ENCODE measurements around the gene NIPAL3. TPM values are rescaled to one million over a fixed set of nuclear protein-coding genes. Genes with fewer than 3 reads are reported as not detected.

Gene NIPAL3
- total RNA-seq, 4 donors from 2014 or later: 22.3 to 45.7 (median 35.6) TPM

- WGBS, 2 donors (ENCODE audit: low coverage in 1 of 2): 29 to 50% methylated on average over 4 to 9 of the region's 16 CpGs
- TF ChIP-seq POLR2A (IDR thresholded peaks at IDR 0.05) (no peak), CTCF (IDR thresholded peaks at IDR 0.05) (no peak), POLR2AphosphoS5 (IDR thresholded peaks at IDR 0.05) (no peak), EP300 (IDR thresholded peaks at IDR 0.05) (no peak)
- peak overlapping the region in 1 of 2 donors; percentile 82 for H3K4me3 ChIP-seq
- peaks cover 6% of the 10 kb centered on the region for H3K27me3 ChIP-seq
- H3K9me3 ChIP-seq: no peaks in the 10 kb centered on the region
- ATAC-seq: no peak
- H3K27ac ChIP-seq: peak overlapping the region in 2 of 4 donors; percentile 87 to 88
- peaks cover 0 to 27% (median 0%) of the 10 kb centered on the region in 3 donors for H3K4me1 ChIP-seq
- H3K36me3 ChIP-seq: no peaks in the 10 kb centered on the region
These were observed 85.9 kb downstream of the NIPAL3 start for GRCh38 chr1:24501371-24502064.

DNA sequence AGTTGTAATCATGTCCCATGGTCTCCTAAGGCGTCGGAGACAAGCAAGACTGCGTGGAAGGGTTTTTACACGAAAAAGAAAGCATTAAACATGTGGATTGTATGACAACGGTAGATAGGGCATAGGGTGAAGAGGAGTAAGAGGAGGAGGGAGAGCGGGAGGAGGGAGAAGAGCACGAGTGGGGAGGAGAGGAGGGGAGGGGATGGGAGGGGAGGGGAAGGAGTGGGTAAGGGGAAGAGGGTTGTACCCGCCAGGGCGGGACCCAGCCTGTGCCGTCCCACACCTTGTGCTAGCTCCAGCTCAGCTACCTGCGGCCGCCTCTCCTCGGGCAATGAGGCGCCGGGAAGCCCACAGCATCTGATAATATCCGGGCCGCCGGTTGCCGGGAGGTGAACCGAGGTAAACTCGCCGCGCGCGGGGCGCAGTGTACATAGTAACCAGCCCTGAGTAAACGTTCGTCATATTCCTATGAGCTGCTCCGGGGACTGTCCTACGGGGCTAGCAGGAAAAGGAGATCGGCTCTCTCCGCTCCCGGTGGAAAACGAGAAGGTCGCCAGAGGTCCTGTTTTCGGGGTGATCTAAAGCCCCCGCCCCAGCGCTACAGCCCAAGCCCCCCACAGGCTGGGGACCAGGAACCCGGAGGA, 86.6 kb downstream of the NIPAL3 start:
- Histone ChIP-seq H3K4me1 (peaks cover 0 to 27% (median 0%) of the 10 kb centered on the region in 3 donors), H3K27ac (peak overlapping the region; percentile 19 to 88 (median 81)), H3K27me3 (no peaks in the 10 kb centered on the region), H3K36me3 (no peaks in the 10 kb centered on the region), H3K4me3 (peak overlapping the region; percentile 75 to 82), H3K9me3 (no peaks in the 10 kb centered on the region)
- peak; percentile 81 for ATAC-seq
- TF ChIP-seq POLR2A (IDR thresholded peaks at IDR 0.05) (no peak), POLR2AphosphoS5 (IDR thresholded peaks at IDR 0.05) (peak; percentile 59)
- WGBS, 2 donors (ENCODE audit: low coverage in 1 of 2): 3 to 16% methylated on average over 5 to 31 of the region's 39 CpGs

DNA sequence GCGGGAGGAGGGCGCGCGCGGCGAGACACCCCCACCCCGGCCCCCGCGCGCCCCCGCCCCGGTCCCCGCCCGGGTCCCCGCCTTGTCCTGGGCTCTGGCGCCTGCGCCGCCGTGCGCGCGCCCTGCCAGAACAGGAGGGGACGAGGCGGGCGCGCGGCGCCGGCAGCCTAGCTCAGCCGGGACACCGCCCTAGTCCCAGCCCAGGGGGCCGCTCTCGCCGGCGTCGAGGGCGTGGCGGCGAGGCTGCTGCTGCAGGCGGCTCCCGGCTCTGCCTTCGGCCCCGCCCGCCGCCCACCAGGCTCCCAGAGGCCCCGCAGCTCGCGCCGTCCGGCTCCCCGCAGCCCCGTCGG, 87.1 kb downstream of the NIPAL3 start, which contains the start of gene RCAN3:
RCAN3 (plus strand) TSS at position 128 of the 350 bp plus-strand sequence. CDS start 11,537 bp downstream, outside the sequence.
- H3K27ac ChIP-seq: peak within 1 kb of the TSS; percentile 19 to 88 (median 81)
- WGBS, 2 donors (ENCODE audit: low coverage in 1 of 2): no CpG with 5 or more reads among the region's 53 CpGs
- TF ChIP-seq POLR2AphosphoS5 (IDR thresholded peaks at IDR 0.05): no peak
- H3K9me3 ChIP-seq: no peaks in the 10 kb centered on the region
- no peaks in the 10 kb centered on the region for H3K36me3 ChIP-seq
- no peaks in the 10 kb centered on the region for H3K27me3 ChIP-seq
- peaks cover 0 to 27% (median 0%) of the 10 kb centered on the region in 3 donors for H3K4me1 ChIP-seq
- H3K4me3 ChIP-seq: peak within 1 kb of the TSS; percentile 75 to 82
- ATAC-seq: peak; percentile 95

GRCh38 chr1:24503059-24503751, 87.6 kb downstream of the NIPAL3 start:
- peak overlapping the region in 3 of 4 donors; percentile 75 to 88 (median 87) for H3K27ac ChIP-seq
- 11 to 25% methylated on average over 9 to 33 of the region's 53 CpGs for WGBS, 2 donors (ENCODE audit: low coverage in 1 of 2)
- ATAC-seq: no peak
- H3K4me3 ChIP-seq: peak overlapping the region; percentile 75 to 82
- H3K4me1 ChIP-seq: peaks cover 0 to 27% (median 0%) of the 10 kb centered on the region in 3 donors
- H3K27me3 ChIP-seq: no peaks in the 10 kb centered on the region
- TF ChIP-seq CTCF (IDR thresholded peaks at IDR 0.05) (no peak), EP300 (IDR thresholded peaks at IDR 0.05) (no peak), POLR2A (IDR thresholded peaks at IDR 0.05) (no peak), POLR2AphosphoS5 (IDR thresholded peaks at IDR 0.05) (no peak)
- H3K36me3 ChIP-seq: no peaks in the 10 kb centered on the region
- H3K9me3 ChIP-seq: no peaks in the 10 kb centered on the region

DNA sequence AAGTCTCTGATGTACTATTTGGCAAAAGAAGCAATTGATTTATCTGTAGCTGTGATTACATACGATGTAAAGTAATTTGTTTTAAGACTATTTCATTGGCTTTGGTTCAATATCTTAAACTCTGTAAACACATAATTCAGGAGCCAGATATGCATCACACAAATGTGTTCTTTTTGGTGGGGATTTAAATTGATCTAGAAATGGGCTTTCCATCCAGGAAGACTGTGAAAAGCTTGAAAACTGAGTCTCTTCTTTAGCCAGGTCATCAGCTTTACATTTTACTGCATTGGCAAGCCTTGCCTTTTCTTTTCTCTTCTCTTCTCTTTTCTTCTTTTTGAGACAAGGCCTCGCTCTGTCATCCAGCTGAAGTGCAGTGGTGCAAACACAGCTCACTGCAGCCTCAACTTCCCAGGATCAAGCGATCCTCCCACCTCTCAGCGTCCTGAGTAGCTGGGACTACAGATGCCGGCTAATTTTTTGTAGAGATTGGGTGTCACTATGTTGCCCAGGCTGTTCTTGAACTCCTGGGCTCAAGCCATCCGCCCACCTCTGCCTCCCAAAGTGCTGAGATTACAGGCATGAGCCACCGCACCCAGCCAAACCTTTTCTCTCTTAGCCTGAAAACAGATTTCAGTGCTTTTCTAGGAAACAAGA, 88.4 kb downstream of the NIPAL3 start:
- Histone ChIP-seq H3K9me3 (no peaks in the 10 kb centered on the region), H3K4me1 (peaks cover 0 to 27% (median 0%) of the 10 kb centered on the region in 3 donors), H3K27me3 (no peaks in the 10 kb centered on the region), H3K36me3 (no peaks in the 10 kb centered on the region), H3K4me3 (peak overlapping the region in 1 of 2 donors; percentile 82), H3K27ac (peak overlapping the region in 2 of 4 donors; percentile 29 to 88)
- no peak for ATAC-seq
- WGBS, 2 donors (ENCODE audit: low coverage in 1 of 2): 69 to 80% methylated on average over 2 to 3 of the region's 7 CpGs
- no peak for TF ChIP-seq POLR2A (IDR thresholded peaks at IDR 0.05)
- TF ChIP-seq POLR2AphosphoS5 (IDR thresholded peaks at IDR 0.05): no peak
- TF ChIP-seq EP300 (IDR thresholded peaks at IDR 0.05): no peak
- no peak for TF ChIP-seq CTCF (IDR thresholded peaks at IDR 0.05)

All from gastroesophageal sphincter (tissue), 4 donors.